ENCODE results near the gene KCTD3.

KCTD3 gene

GRCh38 chr1:215623162-215623561, 56.1 kb downstream of the KCTD3 start:
- Histone ChIP-seq H3K36me3 (peaks cover 13% of the 10 kb centered on the region), H3K27ac (no peak overlapping the region), H3K4me1 (ENCODE audit: control insufficient read depth in 1 of 2, insufficient read depth in 1 of 2, low read depth in 1 of 2, low read length in 1 of 2) (no peaks in the 10 kb centered on the region), H3K27me3 (no peaks in the 10 kb centered on the region), H3K9me3 (no peaks in the 10 kb centered on the region), H3K4me3 (ENCODE audit: low read depth in 1 of 2, low read length in 1 of 2) (no peak overlapping the region)
- no peak for TF ChIP-seq CTCF (IDR thresholded peaks at IDR 0.05)

GRCh38 chr1:215625949-215626348, 58.8 kb downstream of the KCTD3 start:
- TF ChIP-seq CTCF (IDR thresholded peaks at IDR 0.05): no peak
- H3K4me3 ChIP-seq (ENCODE audit: low read depth in 1 of 2, low read length in 1 of 2): no peak overlapping the region
- H3K36me3 ChIP-seq: peaks cover under 1% of the 10 kb centered on the region
- no peaks in the 10 kb centered on the region for H3K27me3 ChIP-seq
- no peaks in the 10 kb centered on the region for H3K4me1 ChIP-seq (ENCODE audit: control insufficient read depth in 1 of 2, insufficient read depth in 1 of 2, low read depth in 1 of 2, low read length in 1 of 2)
- no peak overlapping the region for H3K27ac ChIP-seq
- no peaks in the 10 kb centered on the region for H3K9me3 ChIP-seq

- H3K4me3 ChIP-seq (ENCODE audit: low read depth in 1 of 2, low read length in 1 of 2): no peak overlapping the region
- TF ChIP-seq CTCF (IDR thresholded peaks at IDR 0.05): no peak
- no peaks in the 10 kb centered on the region for H3K9me3 ChIP-seq
- H3K27me3 ChIP-seq: no peaks in the 10 kb centered on the region
- H3K4me1 ChIP-seq (ENCODE audit: control insufficient read depth in 1 of 2, insufficient read depth in 1 of 2, low read depth in 1 of 2, low read length in 1 of 2): no peaks in the 10 kb centered on the region
- H3K27ac ChIP-seq: no peak overlapping the region
- H3K36me3 ChIP-seq: no peaks in the 10 kb centered on the region
These were observed 63.9 kb downstream of the KCTD3 start for GRCh38 chr1:215631040-215631439.

- Histone ChIP-seq H3K36me3 (no peaks in the 10 kb centered on the region), H3K9me3 (no peaks in the 10 kb centered on the region), H3K4me1 (ENCODE audit: control insufficient read depth in 1 of 2, insufficient read depth in 1 of 2, low read depth in 1 of 2, low read length in 1 of 2) (no peaks in the 10 kb centered on the region), H3K4me3 (ENCODE audit: low read depth in 1 of 2, low read length in 1 of 2) (no peak overlapping the region), H3K27me3 (no peaks in the 10 kb centered on the region), H3K27ac (no peak overlapping the region)
- no peak for TF ChIP-seq CTCF (IDR thresholded peaks at IDR 0.05)
These were observed 64.4 kb downstream of the KCTD3 start for GRCh38 chr1:215631489-215631888.

GRCh38 chr1:215635827-215636226, 68.7 kb downstream of the KCTD3 start:
- H3K36me3 ChIP-seq: no peaks in the 10 kb centered on the region
- H3K9me3 ChIP-seq: no peaks in the 10 kb centered on the region
- H3K4me3 ChIP-seq (ENCODE audit: low read depth in 1 of 2, low read length in 1 of 2): no peak overlapping the region
- H3K27ac ChIP-seq: no peak overlapping the region
- H3K27me3 ChIP-seq: no peaks in the 10 kb centered on the region
- no peak for TF ChIP-seq CTCF (IDR thresholded peaks at IDR 0.05)
- H3K4me1 ChIP-seq (ENCODE audit: control insufficient read depth in 1 of 2, insufficient read depth in 1 of 2, low read depth in 1 of 2, low read length in 1 of 2): no peaks in the 10 kb centered on the region
